Stimulated activated CD4-positive, alpha-beta T cell treated with anti-CD3 and anti-CD28 coated beads, Interleukin-4, amount 100 ng/mL, for 48 hours (primary cell): ENCODE measurements around the gene FABP6.
"Not testable (repeated sequence)": the region's sequence is repeated elsewhere in the genome, so short reads cannot be mapped to it uniquely, and the experiment has no call there.

Experiments used
- DNase-seq, 2 donors: peaks; one replicate each; pipeline ENCODE4 v3.0.0-alpha.2; 2020; ENCODE audit warnings: low read depth in 2 of 2

FABP6 gene

DNA sequence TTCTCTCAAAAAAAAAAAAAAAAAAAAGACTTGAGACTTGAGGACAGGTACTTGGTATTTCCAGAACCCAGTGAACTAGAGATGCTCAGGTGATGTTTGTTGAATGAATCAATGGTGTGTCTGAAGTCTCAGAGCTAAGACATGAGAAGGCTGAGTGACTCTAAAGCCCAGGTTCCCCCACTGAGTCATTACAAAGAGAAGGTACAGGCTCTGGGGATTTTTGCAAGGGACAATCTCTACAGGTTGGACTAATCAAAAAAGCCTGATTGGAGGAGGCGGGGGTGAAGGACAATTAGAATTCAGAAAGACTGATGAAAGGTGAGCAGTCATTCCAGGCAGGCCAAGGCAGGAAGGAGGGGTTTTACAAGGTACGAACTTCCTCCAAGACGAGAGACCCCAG lies 8.2 kb upstream of the FABP6 start:
- DNase-seq = no peak

DNA sequence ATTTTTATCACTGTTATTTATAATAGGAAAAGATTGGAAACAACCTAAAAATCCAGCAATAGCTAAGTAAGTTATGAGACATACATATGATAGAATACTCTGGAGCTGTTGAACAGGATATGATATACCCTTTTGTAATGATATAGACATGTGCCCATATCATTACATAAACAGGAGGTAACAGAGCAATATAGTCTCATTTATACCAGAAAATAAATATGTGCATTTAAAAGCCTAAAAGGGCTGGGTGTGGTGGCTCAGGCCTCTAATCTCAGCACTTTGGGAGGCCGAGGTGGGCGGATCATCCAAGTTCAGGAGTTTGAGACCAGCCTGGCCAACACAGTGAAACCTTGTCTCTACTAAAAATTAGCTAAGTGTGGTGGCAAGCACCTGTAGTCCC lies 2.3 kb upstream of the FABP6 start:
- DNase-seq = no peak

DNA sequence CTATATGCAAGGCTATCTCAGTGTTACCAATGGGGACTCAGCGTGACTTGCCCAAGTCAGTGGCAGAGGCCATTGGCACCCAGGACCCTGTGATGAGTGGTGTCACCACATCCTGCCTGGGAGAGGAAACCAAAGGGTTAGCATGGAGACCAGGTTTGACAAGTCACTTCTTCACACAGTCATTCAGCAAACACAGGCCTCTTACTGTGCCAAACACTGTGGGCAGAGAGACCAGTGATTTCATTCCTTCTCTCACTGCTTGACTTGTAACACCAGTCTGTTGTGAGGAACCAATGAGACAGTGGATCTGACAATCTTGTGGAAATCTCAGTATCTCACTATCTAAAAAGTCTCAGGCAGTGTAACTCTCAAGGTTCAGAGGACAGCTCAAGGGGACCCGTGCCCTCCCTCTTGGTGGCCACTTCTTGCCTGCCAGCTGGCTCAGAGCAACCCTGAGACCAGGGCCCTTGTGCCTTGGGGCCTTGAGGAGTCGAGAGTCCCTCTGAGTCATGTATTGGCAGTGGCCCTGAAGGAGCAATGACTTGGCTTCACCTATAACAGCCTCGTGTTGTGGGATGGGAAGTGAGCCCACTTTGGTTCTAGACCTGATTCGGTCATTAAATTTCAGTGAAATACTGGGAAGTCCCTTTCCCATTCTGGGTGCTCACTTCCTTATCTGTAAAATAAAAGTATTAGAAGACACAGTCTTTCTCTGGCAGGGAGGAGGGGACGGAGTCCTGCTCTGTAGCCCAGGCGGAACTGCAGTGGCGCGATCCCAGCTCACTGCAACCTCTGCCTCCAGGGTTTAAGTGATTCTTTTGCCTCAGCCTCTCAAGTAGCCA lies 1.6 kb downstream of the FABP6 start:
- DNase-seq = peak in 1 of 2 donors; percentile 2

DNA sequence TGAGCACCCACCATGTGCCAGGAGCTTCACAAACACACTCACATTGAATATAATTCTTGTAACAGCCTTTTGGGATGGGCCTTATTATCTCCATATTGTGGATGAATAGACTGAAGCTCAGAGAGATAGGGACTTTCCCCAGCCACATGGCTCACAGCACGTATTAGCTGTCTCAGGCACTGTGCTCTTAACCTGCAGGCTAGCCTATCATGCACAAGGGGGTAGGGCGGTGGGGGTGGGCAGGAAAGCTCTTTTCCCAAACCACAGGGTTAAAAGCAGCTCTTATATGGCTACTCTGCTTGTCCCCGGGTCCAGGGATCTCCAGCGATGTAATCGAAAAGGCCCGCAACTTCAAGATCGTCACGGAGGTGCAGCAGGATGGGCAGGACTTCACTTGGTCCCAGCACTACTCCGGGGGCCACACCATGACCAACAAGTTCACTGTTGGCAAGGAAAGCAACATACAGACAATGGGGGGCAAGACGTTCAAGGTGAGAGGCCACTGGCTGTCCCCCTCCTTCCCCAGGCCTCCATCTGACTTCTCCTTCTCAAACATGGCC lies 2.6 kb downstream of the FABP6 start:
- DNase-seq = no peak

DNA sequence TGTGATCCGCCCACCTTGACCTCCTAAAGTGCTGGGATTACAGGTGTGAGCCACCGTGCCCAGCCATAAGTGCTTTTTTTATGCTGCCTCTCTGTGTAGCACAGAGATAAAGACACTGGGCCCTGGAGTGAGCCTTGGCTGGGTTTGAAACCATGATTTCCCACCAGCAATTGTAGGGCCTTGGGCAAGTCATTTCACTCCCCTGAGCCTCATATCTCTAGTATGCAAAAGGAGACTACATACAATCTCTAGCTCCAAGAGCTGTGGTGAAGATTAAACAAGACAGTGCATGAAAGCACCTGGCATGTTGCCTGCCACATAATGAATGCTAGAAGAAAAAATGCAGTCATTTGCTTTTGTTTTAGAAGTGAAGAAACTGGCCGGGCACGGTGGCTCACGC lies 3.9 kb downstream of the FABP6 start:
- no peak for DNase-seq

DNA sequence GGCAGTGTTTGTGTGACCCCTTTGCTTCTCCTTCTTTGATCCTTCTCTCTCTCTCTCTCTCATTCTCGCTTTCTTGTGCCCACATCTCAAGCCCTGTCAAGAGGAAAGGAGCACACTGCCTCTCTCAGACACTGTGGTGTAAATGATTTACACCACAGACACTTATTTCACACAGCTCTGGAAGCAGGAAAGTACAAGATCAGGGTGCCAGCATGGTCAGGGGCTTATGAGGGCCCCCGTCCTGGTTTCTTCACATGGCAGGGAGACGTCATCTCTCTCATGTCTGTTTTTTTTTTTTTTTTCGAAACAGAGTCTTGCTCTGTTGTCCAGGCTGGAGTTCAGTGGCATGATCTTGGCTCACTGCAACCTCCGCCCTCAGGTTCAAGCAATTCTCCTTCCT lies 6.4 kb downstream of the FABP6 start:
- no peak for DNase-seq

DNA sequence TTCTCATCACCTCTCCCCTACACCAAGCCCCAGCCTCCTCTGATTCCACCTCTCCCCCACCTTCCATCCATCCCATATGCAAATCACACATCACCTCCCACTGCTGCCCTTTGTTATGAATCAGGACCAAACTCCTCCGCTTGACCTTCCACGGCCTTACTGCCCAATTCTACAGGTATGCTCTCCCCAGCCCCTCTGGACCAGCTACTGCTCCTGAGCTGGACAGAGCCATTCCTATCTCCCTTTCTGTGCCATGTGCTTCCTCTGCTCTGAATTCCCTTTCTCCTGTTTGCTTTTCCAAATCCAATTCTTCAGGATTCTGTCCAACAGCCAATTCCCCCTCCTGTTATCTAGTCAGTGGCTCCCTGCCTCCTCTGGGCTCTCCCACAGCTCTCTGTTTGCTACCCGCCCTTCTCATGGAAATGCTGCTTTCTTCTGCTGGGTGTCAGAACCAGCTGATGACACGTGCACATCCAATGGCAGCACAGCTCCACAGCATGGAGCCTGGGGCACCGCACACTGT lies 8.3 kb downstream of the FABP6 start:
- no peak for DNase-seq

DNA sequence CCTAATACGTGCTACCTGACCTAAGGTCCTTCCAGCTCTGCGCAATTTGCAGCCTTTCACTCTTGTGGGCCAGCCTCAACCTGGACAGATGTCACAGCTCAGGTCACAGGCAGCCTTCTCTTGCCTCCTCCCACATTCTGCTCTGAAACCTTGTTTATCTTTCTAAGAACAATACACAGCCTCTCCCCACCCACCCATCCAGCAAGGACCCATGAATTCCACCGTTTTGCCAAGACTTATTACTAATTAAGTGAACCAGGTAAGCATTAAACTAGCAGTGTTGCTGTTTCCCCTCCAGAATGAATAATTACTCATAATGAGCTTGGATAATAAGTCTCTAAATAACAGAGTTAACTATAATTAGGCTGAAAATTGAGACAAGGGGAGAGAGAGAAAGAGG lies 11.0 kb downstream of the FABP6 start:
- no peak for DNase-seq

DNA sequence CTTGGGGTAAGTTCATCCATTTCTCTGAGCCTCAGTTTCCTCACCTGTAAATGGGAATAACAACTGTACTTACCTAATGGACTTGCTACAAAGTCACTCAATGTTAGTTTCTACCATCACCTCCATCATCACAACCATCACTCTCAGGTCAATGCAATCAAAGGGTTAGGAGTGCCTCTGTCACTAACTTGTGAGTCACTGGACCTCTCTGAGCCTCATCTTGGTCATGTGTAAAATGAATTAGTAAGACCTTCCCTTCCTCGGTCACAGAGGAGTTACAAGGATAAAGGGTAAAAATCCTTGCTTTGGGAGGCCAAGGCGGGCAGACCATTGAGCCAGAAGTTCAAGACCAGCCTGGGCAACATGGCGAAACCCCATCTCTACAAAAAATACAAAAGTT lies 12.8 kb downstream of the FABP6 start:
- no peak for DNase-seq

DNA sequence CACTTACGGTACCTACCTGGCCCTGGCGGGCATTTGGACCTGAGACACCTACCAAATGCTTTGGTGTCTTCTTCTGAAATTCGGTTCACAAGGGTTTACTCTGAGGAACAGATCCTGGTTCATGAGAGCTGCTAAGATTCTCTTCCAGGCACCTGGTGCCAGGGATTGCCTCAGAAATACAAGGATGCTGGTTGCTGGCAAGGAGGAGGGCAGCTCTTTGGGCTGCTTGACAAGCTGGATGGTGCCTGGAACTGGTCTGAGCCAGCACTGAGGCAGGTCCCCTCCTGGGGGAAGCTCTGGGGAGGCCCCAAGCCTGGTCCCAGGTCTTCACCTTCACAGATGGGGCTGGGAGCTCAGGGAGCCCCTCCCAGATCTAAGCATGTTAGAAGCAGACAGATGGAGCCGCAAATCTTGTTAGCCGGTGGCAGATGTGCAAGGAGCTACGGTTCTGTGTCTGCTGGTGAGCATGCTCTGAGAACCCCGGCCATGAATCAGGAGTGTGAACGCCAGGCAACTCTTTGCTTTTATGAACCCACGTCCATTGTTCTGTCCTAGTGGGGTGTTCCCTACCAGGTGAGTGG lies 16.3 kb downstream of the FABP6 start:
- no peak for DNase-seq

DNA sequence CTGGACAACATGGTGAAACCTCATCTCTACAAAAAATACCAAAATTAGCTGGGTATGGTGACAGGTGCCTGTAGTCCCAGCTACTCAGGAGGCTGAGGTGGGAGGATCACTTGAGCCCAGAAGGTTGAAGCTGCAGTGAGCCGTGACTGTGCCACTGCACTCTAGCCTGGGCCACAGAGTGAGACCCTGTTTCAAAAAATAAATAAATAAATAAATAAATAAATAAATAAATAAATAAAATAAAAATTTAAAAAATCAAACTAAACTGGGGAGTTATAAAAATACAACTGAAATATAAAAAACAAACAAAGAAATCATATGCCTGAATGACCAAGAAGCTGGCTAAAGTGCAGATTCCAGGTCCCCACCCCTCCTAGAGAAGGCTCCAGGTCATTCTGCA lies 20.3 kb downstream of the FABP6 start:
- DNase-seq = not testable (repeated sequence)

DNA sequence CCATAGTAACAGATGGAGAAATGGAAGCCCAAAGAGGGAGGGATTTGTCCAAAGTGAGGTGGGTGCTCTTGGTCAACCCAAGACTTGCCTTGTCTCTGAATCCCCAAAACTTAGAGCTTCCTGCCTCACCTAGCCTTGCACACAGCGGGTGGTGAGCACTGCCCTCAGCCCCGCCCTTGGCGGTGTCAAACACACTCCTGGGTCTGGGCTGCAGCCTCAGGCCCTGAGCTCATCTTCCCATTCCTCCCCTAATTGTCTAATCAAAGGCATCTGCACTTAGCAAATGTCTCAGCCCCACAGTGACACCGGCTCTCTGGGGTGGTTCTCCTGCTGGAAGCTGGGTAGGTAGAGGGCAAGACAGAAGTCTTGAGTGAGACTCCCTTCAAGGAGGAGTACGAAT lies 20.9 kb downstream of the FABP6 start:
- no peak for DNase-seq

DNA sequence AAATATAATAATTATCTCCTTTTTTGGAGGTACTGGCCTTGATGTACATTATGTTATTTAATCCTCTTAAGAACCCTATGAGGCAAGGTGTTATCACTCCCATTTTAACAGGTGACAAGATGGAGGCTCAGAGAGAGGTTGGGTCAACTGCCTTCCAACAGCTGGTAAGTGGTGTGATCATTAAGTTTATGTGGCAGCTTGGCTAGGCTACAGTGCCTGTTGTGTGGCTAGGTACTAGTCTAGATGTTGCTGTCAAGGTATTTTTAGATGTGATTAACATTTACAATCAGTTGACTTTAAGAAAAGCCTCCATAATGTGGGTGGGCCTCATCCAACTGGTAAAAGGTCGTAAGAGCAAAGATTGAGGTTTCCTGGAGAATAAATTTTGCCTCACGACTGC lies 21.5 kb downstream of the FABP6 start:
- DNase-seq = no peak

DNA sequence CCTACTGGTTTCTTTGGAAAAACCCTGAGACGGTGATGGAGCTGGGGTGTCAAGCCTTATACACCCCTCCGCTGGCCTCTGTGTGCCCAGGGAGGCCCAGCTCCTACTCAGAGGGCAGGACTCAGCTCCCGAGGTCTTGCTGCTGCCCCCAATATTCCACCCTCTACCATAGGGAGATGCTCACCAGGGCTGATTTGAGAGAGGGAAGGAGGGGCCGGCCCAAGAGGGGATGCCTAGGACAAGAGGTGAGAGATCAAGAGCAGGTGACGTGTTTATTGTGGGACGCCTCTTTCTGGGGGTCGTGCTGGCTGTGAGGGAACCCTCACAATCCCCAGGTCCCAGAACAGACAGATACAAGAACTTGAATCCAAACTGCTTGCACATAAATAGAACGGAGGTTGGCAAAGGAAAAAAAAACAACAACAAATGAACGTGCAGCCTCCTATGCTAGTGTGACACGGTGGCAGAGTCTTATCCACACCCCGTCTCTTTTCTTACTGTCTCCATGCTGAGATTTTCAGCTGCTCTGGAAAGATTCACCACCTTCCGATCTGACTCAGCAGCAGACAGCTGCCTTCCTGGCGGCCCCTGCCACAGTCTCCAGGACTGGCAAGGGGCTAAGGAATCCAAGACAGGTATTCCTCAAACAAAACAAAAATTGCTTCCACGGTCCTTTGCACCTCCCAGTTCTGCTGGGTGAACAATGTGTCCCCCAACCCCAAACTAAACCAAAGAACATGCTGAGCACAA lies 22.3 kb downstream of the FABP6 start:
- DNase-seq = no peak

DNA sequence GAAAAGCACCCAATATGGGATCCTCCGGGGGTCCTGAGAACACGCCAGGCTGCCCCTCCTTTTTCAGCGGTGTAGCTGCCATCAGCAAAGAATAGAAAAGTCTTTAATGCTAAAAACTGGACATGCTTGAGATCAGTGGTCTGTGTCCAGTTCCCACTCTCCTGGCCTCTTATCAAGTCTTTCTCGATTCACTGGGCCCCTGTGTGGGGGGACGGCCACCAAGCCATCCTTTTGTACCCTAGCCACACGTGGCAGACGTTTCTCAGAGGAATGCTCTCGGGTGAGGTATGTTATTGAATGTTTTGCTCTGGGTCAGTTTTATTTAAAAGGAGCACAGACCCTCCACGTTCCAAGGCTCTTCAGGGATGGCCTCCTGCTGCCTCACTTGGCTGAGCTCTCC lies 23.6 kb downstream of the FABP6 start:
- no peak for DNase-seq

DNA sequence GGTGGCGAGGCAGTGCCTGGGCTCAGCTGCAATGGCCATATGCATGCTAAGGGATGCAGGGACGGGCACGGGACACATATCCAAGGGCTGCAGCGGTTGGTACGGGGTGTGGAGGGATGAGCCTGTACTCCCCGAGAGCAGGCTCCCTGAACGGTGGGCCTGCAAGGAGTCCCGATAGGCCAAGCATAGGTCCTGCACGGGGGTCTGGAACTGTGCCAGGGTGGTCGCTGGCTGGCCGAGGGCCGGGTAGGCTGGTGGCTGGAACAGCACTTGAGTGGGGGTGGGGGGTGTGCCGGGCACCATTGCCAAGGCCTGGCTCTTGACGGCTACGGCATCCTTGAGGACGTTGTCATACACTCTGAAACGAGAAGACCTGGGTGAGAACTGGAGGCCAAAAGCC lies 24.1 kb downstream of the FABP6 start:
- DNase-seq = no peak

DNA sequence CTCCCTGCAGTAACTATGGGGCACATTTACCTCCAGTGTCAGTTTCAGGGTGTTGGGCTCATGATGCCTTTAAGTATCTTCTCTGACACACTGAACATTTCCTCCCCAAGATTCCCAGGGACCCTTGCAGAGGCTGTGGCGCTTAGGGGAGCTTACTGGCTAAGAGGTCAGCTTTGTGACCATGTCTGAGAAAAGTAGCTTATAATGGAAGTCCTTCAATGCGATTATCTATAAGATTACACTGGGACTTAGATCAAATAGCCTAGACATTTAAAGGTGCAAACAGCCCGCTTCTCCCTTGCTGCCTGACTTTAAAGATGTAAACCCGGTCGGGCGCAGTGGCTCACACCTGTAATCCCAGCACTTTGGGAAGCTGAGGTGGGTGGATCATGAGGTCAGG lies 25.4 kb downstream of the FABP6 start:
- DNase-seq = no peak

DNA sequence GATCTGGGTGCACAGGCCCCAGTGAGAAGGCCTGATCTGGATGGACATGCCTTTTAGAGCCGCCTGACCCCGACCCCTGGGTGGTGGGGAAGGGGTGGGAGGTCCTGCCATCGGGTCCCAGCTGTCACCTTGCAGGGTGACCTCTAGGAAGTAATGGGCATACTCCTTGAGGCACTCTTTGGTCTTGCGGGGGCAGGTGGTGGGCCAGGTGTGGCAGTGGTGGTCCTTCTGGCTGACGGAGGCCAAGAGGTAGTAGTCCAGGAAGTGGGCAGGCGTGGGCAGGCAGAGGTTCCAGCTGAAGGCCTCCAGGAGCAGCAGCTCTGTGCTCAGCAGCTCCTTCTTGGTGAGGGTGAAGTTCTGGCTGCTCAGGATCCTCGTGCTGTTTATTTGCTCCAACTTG lies 30.0 kb downstream of the FABP6 start:
- DNase-seq = no peak

DNA sequence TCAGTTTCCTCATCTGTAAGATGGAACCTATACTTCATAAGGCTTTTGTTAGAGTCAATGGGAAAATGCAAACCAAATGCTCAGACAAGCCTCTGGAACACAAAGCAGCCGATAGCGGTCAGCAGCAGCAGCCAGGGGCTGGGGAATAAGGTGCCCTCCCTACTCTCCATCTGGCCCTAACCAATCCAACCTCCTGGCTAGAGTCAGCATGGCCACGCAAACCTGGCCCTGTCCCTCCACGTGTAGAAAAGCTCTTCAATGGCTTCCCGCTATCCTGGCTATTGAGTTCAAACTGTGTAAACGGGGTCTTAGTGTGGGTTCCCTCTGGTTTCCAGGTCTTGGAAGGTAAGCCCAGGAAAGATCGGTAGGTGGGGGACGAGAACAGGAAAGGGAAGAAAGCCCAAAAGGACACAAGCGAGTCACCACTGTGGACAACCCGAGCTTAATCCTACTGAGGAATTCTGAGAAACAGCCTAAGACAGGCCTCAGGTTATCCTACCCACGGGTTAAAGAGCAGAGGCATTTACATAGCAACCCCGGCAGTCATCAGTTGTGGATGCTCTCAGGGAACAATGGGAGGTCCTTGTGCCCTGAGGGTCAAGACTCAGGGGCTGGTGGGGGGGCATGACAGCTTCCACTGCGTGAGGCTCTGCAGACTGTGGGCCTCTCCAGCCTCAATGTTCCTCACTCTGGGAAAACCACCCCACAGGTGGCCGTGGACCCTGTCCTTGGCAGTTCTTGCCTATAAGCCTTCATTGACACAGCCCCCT lies 30.9 kb downstream of the FABP6 start:
- DNase-seq = no peak

DNA sequence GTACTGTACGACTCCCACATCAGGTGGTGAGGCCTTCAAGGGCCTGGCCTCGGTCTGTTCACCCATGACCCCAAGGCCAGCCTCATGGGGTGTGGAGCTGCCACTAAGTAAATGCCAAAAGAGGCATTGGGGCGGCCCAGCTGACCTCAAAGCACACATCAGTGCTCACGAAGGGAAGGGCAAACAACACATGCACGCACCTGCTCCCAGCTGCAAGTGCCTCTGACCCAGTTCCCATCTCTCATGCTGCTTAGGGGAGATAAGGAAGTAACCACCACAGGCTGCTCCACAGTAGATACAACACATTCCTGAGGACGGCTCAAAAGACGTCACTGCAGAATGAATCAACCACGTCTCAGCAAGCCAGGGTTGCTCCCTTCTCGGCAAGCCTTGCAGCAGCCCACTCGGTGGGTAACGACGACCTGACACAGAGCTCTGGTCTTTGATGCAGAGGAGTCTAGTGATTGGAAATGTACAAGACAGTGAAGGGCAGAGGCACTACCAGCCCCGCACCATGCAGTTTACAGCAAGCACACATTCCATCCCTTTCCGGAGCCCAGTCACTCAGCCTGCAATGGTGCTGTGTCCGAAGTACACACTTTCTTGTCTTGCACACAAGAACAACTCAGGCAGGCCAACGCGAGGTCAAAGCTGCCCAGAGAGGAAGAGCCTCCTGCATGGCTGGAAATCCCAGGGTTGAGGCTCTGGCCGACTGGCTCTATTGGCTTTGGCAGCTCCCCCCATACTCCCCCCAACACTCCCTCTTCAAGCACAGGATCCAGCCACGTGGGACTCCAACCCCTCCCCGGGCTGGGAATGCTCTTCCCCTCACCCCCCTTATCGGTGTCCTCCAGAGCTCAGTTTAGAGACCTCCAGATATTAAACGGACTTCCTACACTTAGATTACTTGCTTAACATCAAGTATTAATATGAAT lies 31.8 kb downstream of the FABP6 start:
- no peak for DNase-seq
